Measurements from ENCODE around the gene C1QTNF5.

- TF ChIP-seq CTCF (IDR thresholded peaks at IDR 0.05; ENCODE audit: insufficient read depth, low read length) (no peak), POLR2AphosphoS5 (IDR thresholded peaks at IDR 0.05; ENCODE audit: low read depth) (no peak), SPI1 (IDR thresholded peaks at IDR 0.05; ENCODE audit: borderline replicate concordance, low read depth) (no peak), REST (IDR thresholded peaks at IDR 0.05; ENCODE audit: insufficient replicate concordance, low read depth) (no peak)
Observed at GRCh38 chr11:119343726-119344125, 3.0 kb upstream of the C1QTNF5 start.

All from HL-60 (cell line).